Activated CD4-positive, CD25-positive, alpha-beta regulatory T cell treated with anti-CD3 and anti-CD28 coated beads, Interleukin-2, amount 50 U/mL, for 24 hours (primary cell): Measurements from ENCODE around the gene NEMP1.
"Not testable (repeated sequence)": the region's sequence is repeated elsewhere in the genome, so short reads cannot be mapped to it uniquely, and the experiment has no call there.

ENCODE experiments used
- ATAC-seq, 2 donors: fragments of 150-1000 bp; cut with Tn5 transposase; one replicate each; pipeline ENCODE4 v1.10.0; 2021; ENCODE audit warnings: mild to moderate bottlenecking in 1 of 2, moderate library complexity in 1 of 2

Gene NEMP1

DNA sequence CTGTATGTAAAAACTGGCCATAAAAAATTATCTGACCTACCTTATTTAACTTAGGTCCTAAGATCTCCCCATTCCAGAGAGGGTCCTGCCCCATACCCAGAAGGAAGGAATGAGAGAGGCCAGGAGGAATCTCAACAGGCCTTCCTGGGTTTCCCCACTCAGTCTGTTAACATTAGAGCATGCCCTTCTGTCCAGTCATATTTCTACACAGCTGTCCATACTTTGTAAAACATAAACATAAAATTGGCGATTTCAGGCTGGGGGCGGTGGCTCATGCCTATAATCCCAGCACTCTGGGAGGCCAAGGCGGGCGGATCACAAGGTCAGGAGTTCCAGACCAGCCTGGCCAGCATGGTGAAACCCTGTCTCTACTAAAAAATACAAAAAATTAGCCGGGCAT lies 56.3 kb downstream of the NEMP1 start:
- ATAC-seq, result not testable (repeated sequence)

DNA sequence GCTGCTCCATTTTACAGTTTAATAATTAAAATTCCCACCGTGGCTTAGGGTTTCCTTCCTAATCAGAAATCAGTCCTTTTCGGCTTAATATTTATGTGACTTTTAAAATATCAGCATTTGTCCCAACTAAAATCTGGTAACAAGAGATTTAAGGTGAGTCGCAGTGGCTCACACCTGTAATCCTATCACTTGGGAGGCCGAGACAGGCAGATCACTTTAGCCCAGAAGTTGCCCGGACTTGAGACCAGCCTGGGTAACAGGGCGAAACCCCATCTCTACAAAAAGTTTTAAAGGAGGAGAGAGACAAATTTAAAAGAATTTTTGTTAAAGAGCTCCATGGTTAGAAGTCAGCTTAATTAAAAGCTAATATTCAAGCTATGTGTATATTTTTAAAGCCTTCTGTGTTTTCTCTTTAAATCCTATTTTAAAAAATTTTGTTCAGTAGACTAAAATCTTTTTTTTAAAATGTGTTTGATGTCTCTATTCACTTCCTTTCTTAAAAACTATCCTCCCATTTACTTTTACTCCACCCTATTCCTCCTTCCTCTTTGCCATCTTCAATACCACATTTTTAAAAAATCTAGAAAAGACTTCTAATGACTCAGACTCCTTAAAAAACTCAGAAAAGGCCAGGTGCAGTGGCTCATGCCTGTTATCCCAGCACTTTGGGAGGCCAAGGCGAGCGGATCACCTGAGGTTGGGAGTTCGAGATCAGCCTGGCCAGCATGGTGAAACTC lies 58.4 kb downstream of the NEMP1 start:
- ATAC-seq, result no peak

DNA sequence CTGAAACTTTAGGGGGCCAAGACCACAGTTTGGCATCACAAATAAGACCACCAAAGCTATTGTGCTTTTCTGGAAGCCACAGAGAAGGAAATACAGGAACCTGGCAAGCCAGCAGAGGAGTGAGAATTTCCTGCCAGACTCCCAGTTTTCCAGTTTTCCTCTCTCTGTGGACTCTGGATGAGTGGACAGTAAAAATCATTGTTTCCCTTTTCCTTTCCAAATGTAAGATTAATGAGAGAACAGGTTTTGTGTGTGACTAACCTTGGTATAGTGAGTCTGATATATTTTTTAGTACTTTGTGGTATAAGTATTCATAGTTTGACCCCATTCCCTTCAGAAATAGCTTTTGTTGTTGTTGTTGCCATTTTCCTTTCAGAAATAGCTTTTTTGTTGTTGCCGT lies 59.7 kb downstream of the NEMP1 start:
- ATAC-seq, result no peak

DNA sequence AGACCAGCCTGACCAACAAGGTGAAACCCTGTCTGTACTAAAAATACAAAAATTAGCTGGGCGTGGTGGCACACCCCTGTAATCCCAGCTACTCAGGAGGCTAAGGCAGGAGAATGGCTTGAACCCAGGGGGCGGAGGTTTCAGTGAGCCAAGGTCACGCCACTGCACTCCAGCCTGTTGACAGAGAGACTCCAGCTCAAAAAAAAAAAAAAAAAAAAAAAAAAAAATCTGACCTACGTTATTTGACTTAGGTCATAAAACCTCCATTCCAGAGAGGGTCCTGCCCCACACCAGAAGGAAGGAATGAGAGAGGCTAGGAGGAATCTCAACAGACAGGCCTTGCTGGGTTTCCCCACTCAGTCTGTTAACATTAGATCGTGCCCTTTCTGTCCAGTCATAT lies 60.2 kb downstream of the NEMP1 start:
- ATAC-seq, result not testable (repeated sequence)

DNA sequence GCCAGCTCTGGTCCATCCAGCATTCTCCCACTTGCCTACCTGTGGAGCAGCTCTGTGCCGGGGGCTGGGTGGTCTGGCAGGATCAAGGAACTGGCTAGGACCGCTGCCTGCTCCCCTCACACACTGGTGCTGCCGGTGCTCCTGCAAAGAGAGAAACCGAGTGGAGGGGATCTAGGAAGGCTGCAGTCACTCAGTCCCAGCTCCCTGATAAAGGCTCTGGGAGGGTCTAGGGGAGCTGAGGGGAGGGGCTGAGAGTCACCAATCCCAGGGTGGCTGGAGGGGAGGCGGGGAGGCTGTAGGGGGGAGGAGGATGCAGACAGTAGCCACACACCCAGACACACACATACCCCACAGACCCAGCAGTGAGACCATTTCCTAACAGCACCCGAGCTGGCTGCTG lies 62.2 kb downstream of the NEMP1 start, which contains the start of gene TAC3:
TAC3 (minus strand) TSS at position 182 of the 400 bp plus-strand sequence. CDS start 732 bp downstream, outside the sequence.
- ATAC-seq, result no peak

DNA sequence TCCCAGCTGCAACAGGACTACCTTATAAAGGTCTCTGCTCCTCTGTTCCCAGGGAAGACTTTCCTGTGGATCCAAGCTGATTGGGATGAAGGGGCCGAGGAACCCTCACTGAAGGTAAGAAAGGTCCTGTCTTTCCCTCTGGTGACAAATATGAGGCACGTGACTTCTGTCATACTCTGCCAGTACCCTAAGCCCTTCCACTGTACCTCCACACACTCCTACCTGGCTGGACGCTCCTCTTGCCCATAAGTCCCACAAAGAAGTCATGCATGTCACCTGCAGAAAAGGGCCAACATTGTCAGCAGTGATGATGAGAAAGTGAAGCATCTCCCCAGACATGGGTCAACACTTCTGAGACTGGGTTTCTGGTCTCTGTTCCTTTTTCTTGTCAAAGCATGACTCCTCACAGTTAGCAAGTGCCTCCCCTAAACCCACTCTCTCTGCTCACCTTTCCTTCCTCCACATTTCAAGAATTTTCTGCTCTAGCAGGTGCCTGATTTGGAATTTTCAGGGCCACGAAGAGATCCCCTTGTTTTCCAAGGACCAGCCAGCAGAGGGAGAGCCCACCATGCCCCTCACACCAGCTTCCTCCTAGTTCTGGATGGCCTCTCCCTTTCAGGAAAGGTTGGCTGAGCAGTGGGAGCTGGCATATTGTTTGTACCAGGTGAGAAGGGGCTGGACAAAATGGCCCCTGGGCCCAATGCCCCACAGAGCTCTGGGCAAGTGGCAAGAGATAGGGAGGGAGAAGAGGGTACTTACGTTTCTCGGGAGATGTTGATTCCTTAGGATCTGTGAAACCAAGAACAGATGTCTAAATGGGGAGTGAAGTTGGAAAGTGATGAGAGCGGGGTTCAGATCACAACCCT lies 65.8 kb downstream of the NEMP1 start:
- no peak for ATAC-seq

DNA sequence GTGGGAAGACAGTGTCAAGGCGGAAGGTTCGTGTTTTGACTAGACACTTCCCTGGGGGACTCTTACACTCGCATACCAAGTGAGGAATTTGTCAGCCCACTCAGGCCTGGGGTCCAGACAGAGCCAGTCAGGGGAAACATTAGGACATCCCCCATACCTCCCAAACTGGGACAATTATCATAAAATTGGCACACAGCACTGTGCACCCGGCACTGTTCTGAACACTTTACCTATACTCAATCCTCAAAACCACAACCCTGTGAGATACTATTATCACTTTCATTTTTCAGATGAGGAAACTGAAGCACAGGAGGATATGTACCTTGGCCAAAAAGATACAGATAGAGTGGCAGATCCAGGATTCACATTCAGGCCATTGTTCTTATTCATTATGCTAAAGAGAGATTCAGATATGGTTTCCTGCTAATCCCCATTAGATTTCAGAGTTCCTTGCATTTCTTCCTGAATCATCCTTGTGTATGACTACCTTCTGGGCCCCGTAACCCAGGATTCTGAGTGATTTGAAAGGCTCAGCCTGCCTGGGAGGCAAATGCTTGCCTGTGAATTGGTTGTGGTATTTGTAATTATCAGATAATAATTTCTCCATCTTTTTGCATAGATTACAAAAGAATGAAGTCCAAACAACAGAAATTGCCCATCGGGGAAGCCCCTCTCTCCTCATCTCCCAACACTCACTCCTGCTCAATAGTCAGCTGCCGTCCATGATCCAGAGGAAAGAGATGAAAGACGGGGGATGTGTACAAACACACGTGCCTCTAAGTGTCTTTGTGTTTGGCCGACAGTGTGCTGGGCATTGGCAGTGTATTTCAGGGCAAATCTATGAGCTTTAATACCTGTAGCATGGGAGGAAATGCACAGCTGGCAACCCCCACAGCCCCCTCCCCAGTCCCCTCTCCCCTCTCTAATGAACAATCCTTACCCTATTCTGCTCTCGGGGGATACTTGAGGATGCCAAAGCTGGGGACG lies 66.9 kb downstream of the NEMP1 start:
- peak; percentile 69 to 71 for ATAC-seq

DNA sequence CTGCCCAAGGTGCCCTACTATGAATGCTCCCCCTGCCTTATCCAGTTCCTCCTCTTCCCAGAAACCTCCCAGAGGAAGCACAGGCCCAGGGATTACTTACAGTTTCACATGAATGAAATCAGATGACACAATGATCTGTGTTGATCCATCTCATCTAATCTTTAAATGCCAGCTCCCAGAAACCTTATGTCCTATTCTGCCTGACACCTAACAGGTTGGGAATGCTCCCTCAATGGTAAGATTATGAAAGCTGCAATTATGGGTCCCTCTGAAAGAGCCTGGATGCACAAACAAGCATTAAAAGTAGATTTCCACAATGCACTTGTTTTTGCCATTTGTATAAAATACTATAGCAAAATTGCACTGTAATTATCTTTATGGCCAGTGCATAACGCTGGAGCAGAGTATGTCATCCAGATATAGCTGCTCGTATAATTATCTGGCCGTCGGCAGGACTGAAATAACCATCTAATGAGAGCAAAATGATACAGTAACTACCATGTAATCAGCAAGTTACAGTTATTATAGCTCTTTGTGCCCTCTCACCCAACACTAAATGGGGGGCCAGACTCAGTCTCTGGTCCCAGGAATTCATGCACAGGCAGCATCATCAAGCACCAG lies 67.9 kb downstream of the NEMP1 start:
- no peak for ATAC-seq

DNA sequence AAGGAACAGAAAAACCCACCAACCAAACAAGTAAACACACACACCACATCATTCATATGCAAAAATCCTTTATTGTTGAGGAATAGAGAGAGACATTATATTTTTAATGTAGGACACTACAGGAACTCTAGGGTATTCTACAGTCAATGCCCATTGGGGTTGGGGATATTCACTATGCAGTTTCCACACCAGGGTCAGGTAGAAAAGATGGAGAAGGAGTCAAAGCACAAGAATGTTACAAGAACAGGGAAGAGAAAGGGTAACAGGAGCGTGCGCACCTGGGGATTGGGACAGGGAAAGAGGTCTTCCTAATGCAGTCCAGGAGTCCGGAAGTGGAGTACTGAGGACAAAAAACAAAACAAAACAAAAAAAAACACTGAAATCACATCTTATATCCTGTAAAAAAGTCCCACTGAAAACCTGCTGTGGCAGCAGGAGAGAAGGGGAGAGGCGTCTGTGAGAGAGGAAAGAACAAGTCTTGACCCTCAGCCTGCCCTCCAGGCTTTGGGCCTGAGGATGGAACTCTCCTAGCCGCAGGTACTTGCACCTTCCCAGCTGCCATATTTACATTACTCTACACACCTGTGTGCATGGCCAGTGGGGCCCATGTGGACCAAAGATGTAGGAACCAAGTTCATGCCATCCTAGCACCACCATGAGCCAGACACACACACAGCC lies 68.5 kb downstream of the NEMP1 start:
- ATAC-seq, result no peak

DNA sequence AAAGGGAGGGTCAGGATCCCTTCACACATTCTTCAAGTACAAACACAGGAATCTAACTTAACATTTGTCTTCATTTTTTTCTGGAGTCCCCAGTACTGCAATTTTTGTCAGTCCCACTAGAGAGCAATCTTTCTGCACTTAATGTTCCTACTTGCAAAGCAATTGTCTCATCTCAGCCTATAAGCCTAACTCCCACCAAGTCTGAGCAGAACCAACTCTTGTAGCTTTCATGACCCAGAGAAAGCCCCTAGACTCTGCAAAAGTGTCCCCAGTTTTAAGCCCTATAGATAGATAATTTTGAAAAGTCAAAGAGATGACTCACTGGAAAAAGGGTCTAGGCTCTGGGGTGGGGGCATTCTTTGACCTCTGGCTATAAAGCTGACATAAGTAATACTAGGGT lies 70.4 kb downstream of the NEMP1 start:
- peak in 1 of 2 donors; percentile 22 for ATAC-seq

DNA sequence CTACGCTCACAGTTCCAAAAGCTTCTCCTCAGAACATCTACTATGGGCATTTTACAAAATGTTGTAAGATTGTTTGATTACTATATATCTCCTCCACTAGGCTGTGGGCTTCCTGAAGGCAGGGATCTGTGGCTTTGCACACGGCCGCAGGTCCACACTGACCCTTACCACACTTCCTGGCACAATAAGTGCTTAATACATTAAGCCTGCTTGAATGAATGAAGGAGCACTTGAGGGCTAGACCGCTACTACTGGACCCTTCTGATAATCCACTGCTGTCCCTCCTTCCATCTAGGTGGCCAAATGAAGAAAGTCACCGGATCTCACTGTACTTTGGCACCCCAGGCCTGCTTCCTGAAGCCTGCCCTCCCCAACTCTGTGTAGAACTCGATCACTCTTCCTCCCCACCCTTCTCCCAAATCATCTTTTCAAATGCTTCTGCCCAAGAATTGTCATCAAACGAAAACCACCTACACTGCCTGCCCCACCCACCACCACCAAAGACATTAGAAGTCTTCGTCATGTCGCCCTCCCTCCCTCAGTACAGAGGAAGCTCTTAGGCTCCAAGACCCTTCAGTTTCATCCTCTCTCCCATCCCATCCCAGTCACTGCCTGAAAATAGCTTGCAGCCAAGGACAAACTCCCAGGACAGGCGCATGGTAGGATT lies 71.6 kb downstream of the NEMP1 start:
- ATAC-seq, result no peak

DNA sequence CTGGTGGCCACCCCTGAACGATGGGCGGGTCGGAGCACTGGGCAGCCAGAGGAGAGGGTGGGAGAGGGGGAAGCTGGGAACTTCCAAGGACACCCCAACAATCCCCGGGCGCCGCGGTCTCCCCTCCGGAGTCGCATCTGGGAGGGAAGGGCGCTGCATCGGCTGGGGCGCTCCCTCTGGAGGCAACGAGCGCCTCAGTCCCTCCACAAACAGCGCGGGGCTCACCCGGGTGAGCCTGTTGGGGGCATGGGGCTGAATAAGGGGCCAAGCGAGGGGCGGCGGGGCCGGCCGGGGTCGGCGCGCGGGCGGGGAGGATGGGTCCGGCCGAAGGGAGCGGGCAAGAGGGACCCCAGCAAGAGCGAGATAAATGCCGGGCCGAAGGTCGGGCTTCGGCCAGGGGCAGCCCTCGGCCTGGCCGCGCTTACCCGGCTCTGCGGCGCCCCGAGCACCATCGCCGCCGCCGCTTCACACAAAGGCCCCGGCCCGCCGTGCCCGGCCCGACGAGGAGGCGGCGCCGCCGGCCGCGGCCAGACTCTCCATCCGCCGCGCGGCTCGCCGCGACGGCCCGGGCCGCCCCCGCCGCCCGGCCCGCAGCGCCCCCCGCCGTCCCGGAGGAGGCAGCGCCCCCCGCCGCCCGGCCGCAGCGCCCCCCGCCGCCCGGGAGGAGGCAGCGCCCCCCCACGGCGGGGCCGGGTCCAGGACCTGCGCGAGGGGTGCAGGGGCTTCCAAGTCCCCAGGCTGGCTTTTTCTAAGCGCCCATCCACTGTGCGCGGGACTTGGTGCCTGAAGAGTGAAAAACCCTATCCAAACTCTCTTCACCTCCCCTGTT lies 72.4 kb downstream of the NEMP1 start, which contains the start of gene ZBTB39:
ZBTB39 (minus strand) TSS at position 567 of the 829 bp plus-strand sequence. CDS start 1,629 bp downstream, outside the sequence.
- peak; percentile 84 to 86 for ATAC-seq
